CD8-positive, alpha-beta T cell (primary cell): ENCODE results near the gene SLX9. TPM values are rescaled to one million over a fixed set of nuclear protein-coding genes. Genes with fewer than 3 reads are reported as not detected.

Source experiments
- total RNA-seq, 46 experiments: library from RNA in 2 of 46; stranded (reverse) in 2 of 46; gene quantifications; one replicate each; pipeline ENCODE4 v1.2.3 and lab custom pipeline; 2021 to 2026

SLX9 gene
- total RNA-seq, 2 experiments from 2014 or later, result 8.2 to 10.0 TPM

Other genes starting within 250 kb of the SLX9 start
- gene KRTAP10-12, start 242.9 kb upstream of the SLX9 start, total RNA-seq, result not detected
- gene TSPEAR, start 228.5 kb upstream of the SLX9 start, total RNA-seq, result not detected
- gene UBE2G2, start 138.2 kb upstream of the SLX9 start, total RNA-seq, result 10 to 100 TPM; 88.8 to 89.1 TPM
- 10 to 100 TPM; 84.7 to 87.3 TPM for gene SUMO3, start 122.0 kb upstream of the SLX9 start, total RNA-seq
- gene PTTG1IP, start 66.3 kb upstream of the SLX9 start, total RNA-seq, result 10 to 100 TPM; 71.0 to 73.3 TPM
- 100 to 1,000 TPM; 234 to 245 TPM for gene ITGB2, start 19.1 kb upstream of the SLX9 start, total RNA-seq
- 10 to 100 TPM; 21.1 to 22.6 TPM for gene ADARB1, start 134.6 kb downstream of the SLX9 start, total RNA-seq